ENCODE data around the gene CCL23. TPM values are rescaled to one million over a fixed set of nuclear protein-coding genes. Genes with fewer than 3 reads are reported as not detected.

CCL23 gene
- polyA plus RNA-seq, 1 donor from 2014 or later, result not detected

DNA sequence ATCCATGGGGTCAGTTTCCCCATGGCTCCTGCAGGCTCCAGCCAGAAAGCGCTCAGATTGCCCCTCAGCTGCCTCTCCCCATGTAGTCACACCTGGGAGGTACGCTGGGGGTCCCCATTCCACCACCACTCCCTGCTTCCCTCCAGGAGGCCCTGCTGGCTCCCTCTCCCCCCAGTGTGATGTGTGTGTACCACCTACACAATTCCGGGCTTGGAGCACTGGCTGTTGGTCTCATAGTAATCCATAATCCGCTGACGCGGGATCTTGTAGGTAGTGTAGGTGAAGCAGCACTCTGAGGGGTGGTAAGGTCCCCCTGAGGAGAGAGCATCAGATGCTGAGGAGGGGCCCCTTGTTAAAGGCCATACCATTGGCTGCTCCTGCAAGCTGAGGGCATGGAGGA, 33.6 kb downstream of the CCL23 start:
- no peaks in the 10 kb centered on the region for H3F3A ChIP-seq (ENCODE audit: insufficient read depth, low read length, poor library complexity, severe bottlenecking)
- H3K9ac ChIP-seq (ENCODE audit: low read length), result no peak overlapping the region
- H3K36me3 ChIP-seq (ENCODE audit: insufficient read depth, low read length), result no peaks in the 10 kb centered on the region
- no peak overlapping the region for H3K4me3 ChIP-seq (ENCODE audit: low read length)
- H3K27me3 ChIP-seq (ENCODE audit: insufficient read depth, low read depth, low read length), result no peaks in the 10 kb centered on the region
- no peak overlapping the region for H3K27ac ChIP-seq (ENCODE audit: low read length)
- TF ChIP-seq EZH2 (IDR thresholded peaks at IDR 0.05; ENCODE audit: borderline replicate concordance, insufficient read depth, low read length, poor library complexity, severe bottlenecking) (no peak), MXI1 (conservative IDR thresholded peaks at IDR 0.05; ENCODE audit: poor library complexity, severe bottlenecking) (no peak), RAD21 (conservative IDR thresholded peaks at IDR 0.05) (no peak), SMC3 (conservative IDR thresholded peaks at IDR 0.05; ENCODE audit: poor library complexity) (no peak), TAF1 (IDR thresholded peaks at IDR 0.05; ENCODE audit: low read depth) (no peak), POLR2AphosphoS5 (IDR thresholded peaks at IDR 0.05) (no peak), EP300 (conservative IDR thresholded peaks at IDR 0.05; ENCODE audit: poor library complexity, severe bottlenecking) (no peak)
- TF ChIP-seq, protein P1, sequence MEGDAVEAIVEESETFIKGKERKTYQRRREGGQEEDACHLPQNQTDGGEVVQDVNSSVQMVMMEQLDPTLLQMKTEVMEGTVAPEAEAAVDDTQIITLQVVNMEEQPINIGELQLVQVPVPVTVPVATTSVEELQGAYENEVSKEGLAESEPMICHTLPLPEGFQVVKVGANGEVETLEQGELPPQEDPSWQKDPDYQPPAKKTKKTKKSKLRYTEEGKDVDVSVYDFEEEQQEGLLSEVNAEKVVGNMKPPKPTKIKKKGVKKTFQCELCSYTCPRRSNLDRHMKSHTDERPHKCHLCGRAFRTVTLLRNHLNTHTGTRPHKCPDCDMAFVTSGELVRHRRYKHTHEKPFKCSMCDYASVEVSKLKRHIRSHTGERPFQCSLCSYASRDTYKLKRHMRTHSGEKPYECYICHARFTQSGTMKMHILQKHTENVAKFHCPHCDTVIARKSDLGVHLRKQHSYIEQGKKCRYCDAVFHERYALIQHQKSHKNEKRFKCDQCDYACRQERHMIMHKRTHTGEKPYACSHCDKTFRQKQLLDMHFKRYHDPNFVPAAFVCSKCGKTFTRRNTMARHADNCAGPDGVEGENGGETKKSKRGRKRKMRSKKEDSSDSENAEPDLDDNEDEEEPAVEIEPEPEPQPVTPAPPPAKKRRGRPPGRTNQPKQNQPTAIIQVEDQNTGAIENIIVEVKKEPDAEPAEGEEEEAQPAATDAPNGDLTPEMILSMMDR (IDR thresholded peaks at IDR 0.05; ENCODE audit: poor library complexity, severe bottlenecking), result no peak
- TF ChIP-seq, protein P2, sequence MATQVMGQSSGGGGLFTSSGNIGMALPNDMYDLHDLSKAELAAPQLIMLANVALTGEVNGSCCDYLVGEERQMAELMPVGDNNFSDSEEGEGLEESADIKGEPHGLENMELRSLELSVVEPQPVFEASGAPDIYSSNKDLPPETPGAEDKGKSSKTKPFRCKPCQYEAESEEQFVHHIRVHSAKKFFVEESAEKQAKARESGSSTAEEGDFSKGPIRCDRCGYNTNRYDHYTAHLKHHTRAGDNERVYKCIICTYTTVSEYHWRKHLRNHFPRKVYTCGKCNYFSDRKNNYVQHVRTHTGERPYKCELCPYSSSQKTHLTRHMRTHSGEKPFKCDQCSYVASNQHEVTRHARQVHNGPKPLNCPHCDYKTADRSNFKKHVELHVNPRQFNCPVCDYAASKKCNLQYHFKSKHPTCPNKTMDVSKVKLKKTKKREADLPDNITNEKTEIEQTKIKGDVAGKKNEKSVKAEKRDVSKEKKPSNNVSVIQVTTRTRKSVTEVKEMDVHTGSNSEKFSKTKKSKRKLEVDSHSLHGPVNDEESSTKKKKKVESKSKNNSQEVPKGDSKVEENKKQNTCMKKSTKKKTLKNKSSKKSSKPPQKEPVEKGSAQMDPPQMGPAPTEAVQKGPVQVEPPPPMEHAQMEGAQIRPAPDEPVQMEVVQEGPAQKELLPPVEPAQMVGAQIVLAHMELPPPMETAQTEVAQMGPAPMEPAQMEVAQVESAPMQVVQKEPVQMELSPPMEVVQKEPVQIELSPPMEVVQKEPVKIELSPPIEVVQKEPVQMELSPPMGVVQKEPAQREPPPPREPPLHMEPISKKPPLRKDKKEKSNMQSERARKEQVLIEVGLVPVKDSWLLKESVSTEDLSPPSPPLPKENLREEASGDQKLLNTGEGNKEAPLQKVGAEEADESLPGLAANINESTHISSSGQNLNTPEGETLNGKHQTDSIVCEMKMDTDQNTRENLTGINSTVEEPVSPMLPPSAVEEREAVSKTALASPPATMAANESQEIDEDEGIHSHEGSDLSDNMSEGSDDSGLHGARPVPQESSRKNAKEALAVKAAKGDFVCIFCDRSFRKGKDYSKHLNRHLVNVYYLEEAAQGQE (IDR thresholded peaks at IDR 0.05; ENCODE audit: borderline replicate concordance), result no peak
- no peak overlapping the region for H2AFZ ChIP-seq (ENCODE audit: low read depth, low read length)
- H3K79me2 ChIP-seq (replicated peaks; ENCODE audit: insufficient read depth, low read length), result no peaks in the 10 kb centered on the region
- H3K9me3 ChIP-seq (ENCODE audit: low read length), result peaks cover 5% of the 10 kb centered on the region
- no peaks in the 10 kb centered on the region for H4K20me1 ChIP-seq (ENCODE audit: insufficient read depth)
- no peak overlapping the region for H3K4me2 ChIP-seq (ENCODE audit: low read length)
- H3K9me2 ChIP-seq (ENCODE audit: insufficient read depth, low read length), result no peaks in the 10 kb centered on the region

DNA sequence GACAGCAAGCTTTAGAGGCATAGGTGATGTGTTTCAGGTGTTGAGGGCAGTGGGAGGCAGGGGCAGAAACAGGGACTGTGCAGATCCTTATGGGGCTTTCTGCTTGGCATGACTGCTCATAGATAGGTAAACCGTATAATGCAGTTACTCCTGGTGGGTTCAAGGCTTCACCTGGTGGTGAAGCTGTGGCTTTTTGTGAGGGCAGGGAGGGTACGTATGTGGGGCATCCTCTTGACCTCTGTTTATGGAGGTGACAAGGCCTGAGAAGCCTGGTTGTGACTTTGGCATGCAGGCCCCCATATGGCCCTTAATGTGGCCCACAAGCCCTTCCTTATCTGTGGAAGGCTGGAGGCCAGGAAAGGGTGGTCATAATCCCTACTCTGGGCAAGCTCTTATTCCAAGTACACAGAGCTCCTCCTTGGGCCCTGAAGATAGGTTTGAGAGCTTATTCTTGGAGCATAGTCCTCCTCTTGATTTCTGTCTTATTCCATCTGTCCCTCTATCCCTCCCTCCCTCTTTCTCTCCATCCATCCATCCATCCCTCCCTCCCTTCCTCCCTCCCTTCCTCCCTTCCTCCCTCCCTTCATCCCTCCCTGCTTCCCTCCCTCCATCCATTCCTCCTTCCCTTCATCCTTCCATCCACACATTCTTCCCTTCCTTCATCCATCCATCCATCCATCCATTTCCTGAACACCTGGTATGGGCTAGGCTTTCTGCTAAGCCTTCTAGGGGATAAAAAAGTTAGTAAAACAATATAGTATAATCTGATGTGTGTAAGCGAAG, 35.2 kb downstream of the CCL23 start:
- no peak for TF ChIP-seq EP300 (conservative IDR thresholded peaks at IDR 0.05; ENCODE audit: poor library complexity, severe bottlenecking)
- no peak for TF ChIP-seq EZH2 (IDR thresholded peaks at IDR 0.05; ENCODE audit: borderline replicate concordance, insufficient read depth, low read length, poor library complexity, severe bottlenecking)
- no peak for TF ChIP-seq RAD21 (conservative IDR thresholded peaks at IDR 0.05)
- no peak for TF ChIP-seq TAF1 (IDR thresholded peaks at IDR 0.05; ENCODE audit: low read depth)
- TF ChIP-seq, protein P2 (IDR thresholded peaks at IDR 0.05; ENCODE audit: borderline replicate concordance), result no peak
- TF ChIP-seq SMC3 (conservative IDR thresholded peaks at IDR 0.05; ENCODE audit: poor library complexity), result no peak
- TF ChIP-seq MXI1 (conservative IDR thresholded peaks at IDR 0.05; ENCODE audit: poor library complexity, severe bottlenecking), result no peak
- TF ChIP-seq, protein P1 (IDR thresholded peaks at IDR 0.05; ENCODE audit: poor library complexity, severe bottlenecking), result no peak
- no peak for TF ChIP-seq POLR2AphosphoS5 (IDR thresholded peaks at IDR 0.05)
- no peaks in the 10 kb centered on the region for H3K79me2 ChIP-seq (replicated peaks; ENCODE audit: insufficient read depth, low read length)
- no peaks in the 10 kb centered on the region for H3K9me3 ChIP-seq (ENCODE audit: low read length)
- no peak overlapping the region for H3K4me3 ChIP-seq (ENCODE audit: low read length)
- H3K9ac ChIP-seq (ENCODE audit: low read length), result no peak overlapping the region
- H3K4me2 ChIP-seq (ENCODE audit: low read length), result no peak overlapping the region
- H4K20me1 ChIP-seq (ENCODE audit: insufficient read depth), result no peaks in the 10 kb centered on the region
- no peaks in the 10 kb centered on the region for H3K9me2 ChIP-seq (ENCODE audit: insufficient read depth, low read length)
- no peaks in the 10 kb centered on the region for H3F3A ChIP-seq (ENCODE audit: insufficient read depth, low read length, poor library complexity, severe bottlenecking)
- no peaks in the 10 kb centered on the region for H3K36me3 ChIP-seq (ENCODE audit: insufficient read depth, low read length)
- no peaks in the 10 kb centered on the region for H3K27me3 ChIP-seq (ENCODE audit: insufficient read depth, low read depth, low read length)
- no peak overlapping the region for H2AFZ ChIP-seq (ENCODE audit: low read depth, low read length)
- no peak overlapping the region for H3K27ac ChIP-seq (ENCODE audit: low read length)

All from neural cell (in vitro differentiated cells).